GM10248 (cell line): Measurements from ENCODE around the gene MTMR4.

Experiments
- CTCF ChIA-PET: fragments of 300-600 bp; sonication (Branson Sonifier 250); formaldehyde crosslinking; extraction: SDS; loops from one replicate; lab custom pipeline; 2021; ENCODE audit warnings: antibody characterized with exemption; lab: Yijun Ruan, JAX
- POLR2A ChIA-PET: fragments of 350-650 bp; sonication (Branson Sonifier 250); formaldehyde crosslinking; extraction: SDS; loops from one replicate; lab custom pipeline; 2020; ENCODE audit warnings: antibody characterized with exemption; lab: Yijun Ruan, JAX
- DNase-seq: peaks from one replicate; pipeline ENCODE4 v3.0.0; 2012; ENCODE audit errors: extremely low spot score
- TF ChIP-seq, protein P1 (sequence below): IDR thresholded peaks from 2 replicates; pipeline ENCODE4 v1.5.1; 2012; ENCODE audit warnings: mild to moderate bottlenecking, low read depth; ENCODE audit errors: extremely low read depth, missing control alignments, control extremely low read depth

MTMR4 gene

DNA sequence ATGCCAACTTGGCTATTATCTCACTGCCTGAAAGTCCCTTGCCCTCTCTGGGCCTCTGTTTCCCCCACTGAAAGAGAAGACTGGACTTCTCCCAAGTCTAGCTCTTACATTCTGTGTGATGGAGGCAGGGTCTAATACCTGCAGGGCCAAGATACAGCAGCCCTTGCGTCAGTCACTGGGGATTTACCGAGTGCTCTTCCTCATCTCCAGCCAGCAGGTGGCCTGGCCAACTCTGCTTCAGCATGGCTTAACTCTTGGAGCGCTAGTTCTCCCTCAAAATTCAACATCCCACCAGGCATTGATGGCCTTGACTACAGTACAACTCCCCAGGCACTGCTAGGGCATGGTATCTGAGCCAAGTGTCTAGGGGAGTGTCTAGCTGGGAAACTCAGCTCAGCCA, 19.9 kb upstream of the MTMR4 start:
- TF ChIP-seq, protein P1, sequence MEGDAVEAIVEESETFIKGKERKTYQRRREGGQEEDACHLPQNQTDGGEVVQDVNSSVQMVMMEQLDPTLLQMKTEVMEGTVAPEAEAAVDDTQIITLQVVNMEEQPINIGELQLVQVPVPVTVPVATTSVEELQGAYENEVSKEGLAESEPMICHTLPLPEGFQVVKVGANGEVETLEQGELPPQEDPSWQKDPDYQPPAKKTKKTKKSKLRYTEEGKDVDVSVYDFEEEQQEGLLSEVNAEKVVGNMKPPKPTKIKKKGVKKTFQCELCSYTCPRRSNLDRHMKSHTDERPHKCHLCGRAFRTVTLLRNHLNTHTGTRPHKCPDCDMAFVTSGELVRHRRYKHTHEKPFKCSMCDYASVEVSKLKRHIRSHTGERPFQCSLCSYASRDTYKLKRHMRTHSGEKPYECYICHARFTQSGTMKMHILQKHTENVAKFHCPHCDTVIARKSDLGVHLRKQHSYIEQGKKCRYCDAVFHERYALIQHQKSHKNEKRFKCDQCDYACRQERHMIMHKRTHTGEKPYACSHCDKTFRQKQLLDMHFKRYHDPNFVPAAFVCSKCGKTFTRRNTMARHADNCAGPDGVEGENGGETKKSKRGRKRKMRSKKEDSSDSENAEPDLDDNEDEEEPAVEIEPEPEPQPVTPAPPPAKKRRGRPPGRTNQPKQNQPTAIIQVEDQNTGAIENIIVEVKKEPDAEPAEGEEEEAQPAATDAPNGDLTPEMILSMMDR: no peak
- DNase-seq: no peak
- POLR2A ChIA-PET: interaction anchor here (1.4 kb wide), 1 partner anchor 97 kb away, joined by 8 read pairs; no protein-coding TSS in a partner anchor
- CTCF ChIA-PET: interaction anchor here (1.7 to 2.9 kb wide), 5 partner anchors 11 to 54 kb away, joined by 4 to 11 read pairs (median 8); no protein-coding TSS in a partner anchor

DNA sequence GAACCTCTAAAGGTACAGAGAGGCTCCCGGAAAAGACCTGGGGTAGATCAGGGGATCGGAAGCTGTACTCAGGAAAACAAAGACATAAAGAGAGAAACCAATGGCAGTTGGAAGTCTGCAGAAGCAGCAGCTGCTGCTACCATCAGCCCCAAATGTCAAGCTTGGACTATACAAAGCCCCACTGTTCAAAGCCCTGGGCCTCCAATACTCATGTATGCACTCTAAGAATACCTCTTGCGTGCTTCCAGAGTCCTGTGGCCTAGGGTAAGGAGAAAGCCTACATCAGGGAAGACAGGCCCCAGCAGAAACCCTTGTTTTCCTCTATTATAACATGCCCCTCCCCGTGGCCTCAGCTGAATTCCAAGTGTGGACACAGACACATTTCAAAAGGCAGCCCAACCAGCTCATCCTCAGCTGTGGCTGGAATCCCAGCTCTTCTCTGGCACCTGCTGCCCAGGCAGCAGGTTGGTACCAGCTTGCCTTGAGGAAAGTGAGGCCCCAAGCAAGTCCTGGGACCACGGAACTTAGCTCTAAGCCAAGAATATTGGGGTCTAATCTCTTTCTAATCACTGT, 19.3 kb upstream of the MTMR4 start:
- DNase-seq: no peak
- TF ChIP-seq, protein P1: no peak
- POLR2A ChIA-PET: interaction anchor here (1.4 kb wide), 1 partner anchor 98 kb away, joined by 8 read pairs; no protein-coding TSS in a partner anchor
- CTCF ChIA-PET: interaction anchor here (1.7 to 5.5 kb wide), 5 partner anchors 7 to 55 kb away, joined by 8 to 23 read pairs (median 9); no protein-coding TSS in a partner anchor

DNA sequence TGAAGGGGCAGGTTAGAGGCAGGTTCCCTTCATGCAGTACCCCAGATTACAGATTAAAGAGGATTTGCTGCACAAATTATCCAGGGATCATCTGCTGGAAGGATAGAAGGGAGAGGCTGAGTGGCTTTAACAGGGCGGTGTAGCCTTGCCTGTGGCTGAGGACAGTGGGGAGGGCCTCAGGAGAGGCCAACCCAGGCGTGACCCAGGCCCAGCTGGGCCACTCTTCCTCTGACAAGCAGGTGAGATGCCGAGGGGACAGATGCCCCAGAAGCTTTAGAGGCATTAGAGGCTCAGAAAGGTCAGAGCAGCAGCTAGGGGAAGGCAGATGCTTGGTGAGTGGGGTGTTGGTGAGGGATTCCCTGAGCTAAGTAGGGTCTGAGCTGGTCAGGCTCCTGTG, 18.1 kb upstream of the MTMR4 start:
- no peak for DNase-seq
- TF ChIP-seq, protein P1: no peak
- CTCF ChIA-PET: interaction anchor here (0.8 to 5.8 kb wide), 11 partner anchors 8 to 472 kb away, joined by 3 to 31 read pairs (median 7); no protein-coding TSS in a partner anchor
- POLR2A ChIA-PET: no interaction called here

DNA sequence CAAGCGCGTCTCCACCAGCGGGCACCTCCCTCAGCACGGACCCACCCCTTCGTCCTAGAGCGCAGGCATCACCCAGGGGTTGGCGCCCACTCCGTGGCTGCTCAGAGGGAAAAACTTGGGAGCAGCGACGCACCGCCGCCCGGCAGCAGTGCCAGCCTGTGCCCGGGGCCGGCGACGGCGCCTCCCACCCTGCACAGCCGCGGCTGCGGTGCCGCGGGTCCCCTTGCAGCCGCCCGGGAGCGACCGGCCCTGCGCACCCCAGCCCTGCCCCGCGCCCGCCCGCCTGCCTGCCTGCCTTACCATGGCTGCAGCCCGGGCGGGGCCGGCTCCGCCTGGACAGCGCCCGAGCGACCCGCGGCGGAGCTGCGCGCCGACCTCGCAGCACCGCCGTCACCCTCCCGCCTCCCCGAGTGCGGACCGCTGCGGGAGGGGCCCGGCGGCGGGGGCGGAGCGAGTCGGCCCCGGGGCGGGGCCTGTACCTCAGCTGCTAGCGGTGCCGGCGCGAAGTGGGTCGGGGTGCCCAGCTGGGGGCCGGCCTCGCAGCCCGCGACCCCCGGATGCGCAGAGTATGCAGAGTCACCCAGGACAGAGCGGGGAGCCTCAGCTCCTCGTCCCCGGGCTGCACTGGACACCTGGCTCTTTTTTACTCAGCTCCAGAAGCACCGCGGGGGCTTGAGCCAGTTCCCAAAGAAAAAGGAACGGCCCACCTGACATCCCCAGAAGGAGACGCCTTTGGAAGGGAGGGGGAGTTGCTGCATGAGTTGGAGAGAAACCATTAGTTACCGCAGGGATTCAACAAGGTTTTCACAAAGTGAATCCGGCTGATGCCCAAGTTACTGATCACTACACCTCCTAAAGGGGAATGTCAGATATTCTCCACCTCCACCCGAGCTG, 17.5 kb upstream of the MTMR4 start:
- TF ChIP-seq, protein P1: no peak
- DNase-seq: peak; percentile 78
- POLR2A ChIA-PET: no interaction called here
- CTCF ChIA-PET: interaction anchor here (0.6 to 5.8 kb wide), 11 partner anchors 9 to 473 kb away, joined by 3 to 31 read pairs (median 5); no protein-coding TSS in a partner anchor

DNA sequence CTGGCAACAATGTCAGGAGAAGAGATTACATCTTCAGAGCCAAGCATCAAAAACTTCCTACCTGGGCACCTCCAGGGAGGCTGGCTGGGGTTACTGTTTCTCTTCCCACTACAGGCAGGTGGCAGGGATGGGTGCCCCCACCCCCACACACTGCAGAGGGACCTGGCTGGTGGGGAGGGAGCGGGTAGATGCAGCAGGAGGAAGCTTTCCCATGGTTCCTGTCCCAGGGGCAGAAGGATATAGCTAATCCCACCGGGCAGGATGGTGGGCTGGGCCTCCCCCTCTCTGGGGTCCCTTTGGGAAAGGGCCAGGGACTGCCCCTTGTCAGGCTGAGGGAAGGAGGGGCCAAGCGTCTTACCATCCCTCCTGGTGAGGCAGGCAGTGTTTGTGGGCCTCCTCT, 16.7 kb upstream of the MTMR4 start:
- no peak for DNase-seq
- POLR2A ChIA-PET: interaction anchor here (1.2 kb wide), 1 partner anchor 100 kb away, joined by 5 read pairs; no protein-coding TSS in a partner anchor
- TF ChIP-seq, protein P1: no peak
- CTCF ChIA-PET: interaction anchor here (1.0 to 5.8 kb wide), 4 partner anchors 9 to 57 kb away, joined by 3 to 31 read pairs (median 15); no protein-coding TSS in a partner anchor

DNA sequence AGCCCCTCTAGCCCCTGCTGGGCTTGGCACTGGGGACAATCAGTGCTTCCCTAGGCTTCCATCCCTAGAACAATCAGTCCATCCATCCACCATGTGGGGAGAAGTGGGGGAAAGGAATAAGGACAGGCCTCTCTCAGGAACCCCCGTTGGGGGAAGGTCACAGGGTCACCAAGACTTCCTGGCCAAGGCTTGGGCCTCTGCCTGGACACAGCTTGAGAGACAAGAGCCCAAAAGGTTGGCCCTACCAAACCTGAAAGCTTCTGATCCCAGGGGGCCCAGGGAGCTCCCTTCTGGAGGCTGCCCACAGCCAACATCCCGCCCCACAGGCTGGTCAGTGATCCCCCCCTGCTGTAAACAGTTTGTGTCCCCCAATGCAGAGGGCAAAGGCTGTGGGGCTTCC, 16.2 kb upstream of the MTMR4 start:
- TF ChIP-seq, protein P1: no peak
- CTCF ChIA-PET: interaction anchor here (0.9 to 5.8 kb wide), 5 partner anchors 8 to 57 kb away, joined by 3 to 31 read pairs (median 7); no protein-coding TSS in a partner anchor
- POLR2A ChIA-PET: interaction anchor here (1.2 kb wide), 1 partner anchor 100 kb away, joined by 5 read pairs; no protein-coding TSS in a partner anchor
- DNase-seq: no peak
